ENCODE measurements around the gene SRC. TPM values are rescaled to one million over a fixed set of nuclear protein-coding genes. Genes with fewer than 3 reads are reported as not detected.

SRC gene
- total RNA-seq, 4 donors from 2014 or later = 10.3 to 21.4 (median 12.9) TPM

GRCh38 chr20:37301558-37301957 is 44.4 kb upstream of the SRC start:
- TF ChIP-seq CTCF (IDR thresholded peaks at IDR 0.05; ENCODE audit: low read depth) = no peak

- no peak for TF ChIP-seq CTCF (IDR thresholded peaks at IDR 0.05; ENCODE audit: low read depth)
These were observed 43.0 kb upstream of the SRC start for GRCh38 chr20:37302981-37303380.

- TF ChIP-seq CTCF (IDR thresholded peaks at IDR 0.05; ENCODE audit: low read depth) = no peak
These were observed 42.3 kb upstream of the SRC start for GRCh38 chr20:37303637-37304036.

- TF ChIP-seq CTCF (IDR thresholded peaks at IDR 0.05; ENCODE audit: low read depth) = no peak
These were observed 40.9 kb upstream of the SRC start for GRCh38 chr20:37305079-37305478.

- TF ChIP-seq CTCF (IDR thresholded peaks at IDR 0.05; ENCODE audit: low read depth) = no peak
These were observed 40.1 kb upstream of the SRC start for GRCh38 chr20:37305839-37306238.

- no peak for TF ChIP-seq CTCF (IDR thresholded peaks at IDR 0.05; ENCODE audit: low read depth)
These were observed 37.6 kb upstream of the SRC start for GRCh38 chr20:37308086-37309050.

GRCh38 chr20:37309290-37309689 is 36.6 kb upstream of the SRC start:
- TF ChIP-seq CTCF (IDR thresholded peaks at IDR 0.05; ENCODE audit: low read depth) = no peak

Data from subcutaneous adipose tissue (tissue), 4 donors.